Peyer's patch (tissue), 4 donors: ENCODE data around the gene NGFR. TPM values are rescaled to one million over a fixed set of nuclear protein-coding genes. Genes with fewer than 3 reads are reported as not detected.
A peak's percentile ranks its signal among the peaks of the same experiment; 100 is the strongest.

ENCODE experiments used
- DNase-seq, 3 donors: peaks; one replicate each; pipeline ENCODE4 v3.0.0-alpha.2; 2017 to 2019
- H3K27ac ChIP-seq, 4 donors: fragments of 200-600 bp; sonication (generic); one replicate each; pipeline ENCODE4 v1.5.1; 2016 to 2019
- H3K27me3 ChIP-seq, 2 donors: fragments of 200-600 bp; sonication (generic); one replicate each; pipeline ENCODE4 v1.5.1; 2019
- H3K36me3 ChIP-seq, 3 donors: fragments of 200-600 bp; sonication (generic); one replicate each; pipeline ENCODE4 v1.5.1; 2016 to 2019
- H3K4me1 ChIP-seq, 4 donors: fragments of 200-600 bp; sonication (generic); one replicate each; pipeline ENCODE4 v1.5.1; 2016 to 2019
- H3K4me3 ChIP-seq, 4 donors: fragments of 200-600 bp; sonication (generic); 1 replicate in 3 of 4; 2 replicates in 1 of 4; pipeline ENCODE4 v1.5.1; 2016 to 2019; ENCODE audit warnings: mild to moderate bottlenecking in 1 of 4
- H3K9me3 ChIP-seq, 4 donors: fragments of 200-600 bp; sonication (generic); one replicate each; pipeline ENCODE4 v1.5.1; 2016 to 2019; ENCODE audit warnings: mild to moderate bottlenecking in 1 of 4
- POLR2A ChIP-seq, 2 donors: fragments of 450-650 bp; IDR thresholded peaks; one replicate each; pipeline ENCODE4 v1.5.1; 2017; ENCODE audit warnings: antibody characterized with exemption in 2 of 2, mild to moderate bottlenecking in 2 of 2, moderate library complexity in 2 of 2
- total RNA-seq, 4 donors: library from RNA; depleted of rRNA; stranded (reverse); fragments of >200 nt; gene quantifications; one replicate each; pipeline ENCODE4 v1.1.0, GENCODE V29; 2016
- TF ChIP-seq, protein P1 (sequence below), 6 experiments: fragments of 450-650 bp in 4 of 6; fragments of 200-600 bp in 2 of 6; sonication (generic) in 1 of 6; IDR thresholded peaks; one replicate each; pipeline ENCODE4 v1.5.1; 2017 to 2019; ENCODE audit warnings: antibody characterized with exemption in 6 of 6, mild to moderate bottlenecking in 3 of 6, moderate library complexity in 1 of 6

The NGFR gene
- total RNA-seq, 4 donors from 2014 or later = 0.70 to 1.9 (median 1.5) TPM; not detected in 1

DNA sequence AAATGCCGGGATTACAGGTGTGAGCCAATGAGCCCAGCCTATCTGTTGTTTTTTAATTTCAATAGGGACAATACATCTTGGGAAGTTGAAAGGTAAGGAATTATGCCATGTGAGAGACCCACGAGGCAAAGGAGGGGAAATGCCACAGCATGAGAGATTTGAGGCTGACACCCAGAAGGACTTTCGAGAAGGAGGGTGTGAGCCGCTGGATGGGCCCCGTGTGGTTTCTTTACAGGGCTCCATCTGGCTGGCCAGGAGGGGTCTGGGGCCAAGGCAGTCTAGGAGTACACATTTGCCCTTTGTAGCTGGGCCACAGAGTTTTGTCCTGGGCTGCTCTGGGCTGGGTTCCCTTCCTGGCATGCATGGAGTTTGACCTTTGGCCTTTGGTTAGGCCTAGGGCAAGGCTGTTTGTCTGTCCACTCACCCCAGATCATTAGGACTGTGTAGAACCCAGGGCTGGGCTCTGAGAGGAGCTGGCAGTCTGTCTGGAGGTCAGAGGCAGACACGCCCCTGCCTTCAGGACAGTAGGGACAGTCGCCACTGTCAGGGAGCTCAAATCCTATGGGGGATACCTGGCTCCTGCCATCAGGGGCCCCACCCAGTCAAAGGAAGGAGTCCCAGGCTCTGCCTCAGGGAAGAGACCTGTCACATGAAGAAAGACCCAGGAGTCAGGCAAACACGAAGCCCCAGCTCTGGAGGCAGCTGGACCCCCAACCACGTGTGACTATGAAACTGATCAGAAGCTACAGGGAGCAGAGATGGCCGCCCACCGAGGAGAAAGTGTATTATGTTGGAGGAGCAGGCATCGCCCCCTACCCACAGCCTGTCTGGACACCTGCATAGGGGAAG is 56.4 kb downstream of the NGFR start:
- TF ChIP-seq POLR2A (IDR thresholded peaks at IDR 0.05) = no peak
- TF ChIP-seq, protein P1, sequence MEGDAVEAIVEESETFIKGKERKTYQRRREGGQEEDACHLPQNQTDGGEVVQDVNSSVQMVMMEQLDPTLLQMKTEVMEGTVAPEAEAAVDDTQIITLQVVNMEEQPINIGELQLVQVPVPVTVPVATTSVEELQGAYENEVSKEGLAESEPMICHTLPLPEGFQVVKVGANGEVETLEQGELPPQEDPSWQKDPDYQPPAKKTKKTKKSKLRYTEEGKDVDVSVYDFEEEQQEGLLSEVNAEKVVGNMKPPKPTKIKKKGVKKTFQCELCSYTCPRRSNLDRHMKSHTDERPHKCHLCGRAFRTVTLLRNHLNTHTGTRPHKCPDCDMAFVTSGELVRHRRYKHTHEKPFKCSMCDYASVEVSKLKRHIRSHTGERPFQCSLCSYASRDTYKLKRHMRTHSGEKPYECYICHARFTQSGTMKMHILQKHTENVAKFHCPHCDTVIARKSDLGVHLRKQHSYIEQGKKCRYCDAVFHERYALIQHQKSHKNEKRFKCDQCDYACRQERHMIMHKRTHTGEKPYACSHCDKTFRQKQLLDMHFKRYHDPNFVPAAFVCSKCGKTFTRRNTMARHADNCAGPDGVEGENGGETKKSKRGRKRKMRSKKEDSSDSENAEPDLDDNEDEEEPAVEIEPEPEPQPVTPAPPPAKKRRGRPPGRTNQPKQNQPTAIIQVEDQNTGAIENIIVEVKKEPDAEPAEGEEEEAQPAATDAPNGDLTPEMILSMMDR (IDR thresholded peaks at IDR 0.05) = no peak
- no peak for DNase-seq
- peaks cover 0 to 4% (median 0%) of the 10 kb centered on the region in 4 donors for H3K4me1 ChIP-seq
- H3K27ac ChIP-seq = no peak overlapping the region
- no peaks in the 10 kb centered on the region for H3K27me3 ChIP-seq
- no peak overlapping the region for H3K4me3 ChIP-seq
- no peaks in the 10 kb centered on the region for H3K9me3 ChIP-seq
- no peaks in the 10 kb centered on the region for H3K36me3 ChIP-seq

DNA sequence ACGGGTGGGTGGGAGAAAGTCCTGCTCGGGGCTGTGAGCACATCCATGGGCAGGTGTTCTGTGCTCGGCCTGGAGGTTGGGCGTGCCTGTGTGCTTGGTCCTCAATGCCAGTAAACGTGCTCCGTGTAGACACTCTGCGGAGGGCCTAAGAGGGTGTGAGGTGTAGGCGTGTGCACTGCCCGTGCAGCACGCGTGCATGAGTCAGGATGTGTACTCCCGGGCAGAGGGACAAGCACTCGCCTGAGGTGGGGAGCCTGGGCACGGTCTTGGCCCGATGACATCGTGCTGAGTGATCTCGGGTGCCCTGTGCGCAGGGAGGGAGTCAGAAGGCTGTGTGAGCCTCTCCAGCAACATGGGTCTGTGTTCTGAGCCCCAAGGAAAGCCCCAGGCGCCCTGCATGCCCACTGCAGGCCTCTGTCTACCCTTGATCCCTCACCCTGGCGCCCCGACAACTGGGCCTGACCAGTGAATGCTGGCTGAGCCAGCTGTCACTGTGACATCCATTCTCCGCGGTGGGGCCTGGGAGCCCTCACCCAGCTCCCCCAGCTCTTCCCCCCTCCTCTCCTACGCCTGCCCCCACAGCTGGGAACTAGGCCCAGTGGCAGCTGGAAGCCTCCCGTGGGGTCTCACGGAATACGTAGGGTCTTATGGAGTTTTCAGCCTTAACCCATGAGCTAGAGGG is 57.1 kb downstream of the NGFR start:
- Histone ChIP-seq H3K4me1 (peaks cover 0 to 5% (median 0%) of the 10 kb centered on the region in 4 donors), H3K4me3 (no peak overlapping the region), H3K27me3 (no peaks in the 10 kb centered on the region), H3K9me3 (no peaks in the 10 kb centered on the region), H3K36me3 (no peaks in the 10 kb centered on the region), H3K27ac (no peak overlapping the region)
- peak in 1 of 3 donors; percentile 53 for DNase-seq
- TF ChIP-seq POLR2A (IDR thresholded peaks at IDR 0.05) = no peak
- TF ChIP-seq, protein P1 (IDR thresholded peaks at IDR 0.05) = no peak

DNA sequence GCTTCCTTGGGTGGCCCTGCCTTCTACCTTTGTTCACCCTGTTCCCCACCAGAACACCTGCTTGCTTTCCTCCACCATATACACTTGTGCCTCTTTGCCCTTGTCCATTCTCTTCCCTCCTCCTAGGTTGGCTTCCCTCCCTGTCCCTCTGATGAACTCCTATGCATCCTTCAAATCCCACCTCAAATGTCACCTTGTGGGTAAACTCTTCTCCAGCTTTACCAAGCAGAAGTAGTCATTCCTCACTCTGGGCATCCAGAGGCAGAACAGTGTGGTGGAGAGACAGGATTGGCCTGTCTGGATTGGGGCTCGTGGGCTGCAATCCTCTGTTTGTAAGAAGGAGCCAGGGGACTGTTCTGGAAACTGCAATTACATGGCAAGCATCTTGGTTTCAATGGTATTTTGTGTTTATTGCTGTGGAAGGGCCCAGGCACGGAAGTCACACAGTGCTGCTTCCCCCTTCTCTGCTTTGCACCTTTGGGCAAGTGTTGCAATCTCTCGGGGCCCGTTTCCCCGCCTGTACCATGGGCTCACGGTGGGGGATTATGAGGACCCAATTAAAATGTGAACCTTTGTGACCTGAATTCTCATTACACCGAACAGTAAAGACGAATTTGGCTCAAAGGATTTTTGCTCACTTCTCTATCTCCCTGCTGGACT is 58.7 kb downstream of the NGFR start:
- no peak overlapping the region for H3K4me3 ChIP-seq
- TF ChIP-seq, protein P1 (IDR thresholded peaks at IDR 0.05) = no peak
- no peak for TF ChIP-seq POLR2A (IDR thresholded peaks at IDR 0.05)
- peaks cover 0 to 5% (median 0%) of the 10 kb centered on the region in 4 donors for H3K4me1 ChIP-seq
- H3K27ac ChIP-seq = no peak overlapping the region
- no peaks in the 10 kb centered on the region for H3K36me3 ChIP-seq
- H3K9me3 ChIP-seq = no peaks in the 10 kb centered on the region
- no peaks in the 10 kb centered on the region for H3K27me3 ChIP-seq
- no peak for DNase-seq

DNA sequence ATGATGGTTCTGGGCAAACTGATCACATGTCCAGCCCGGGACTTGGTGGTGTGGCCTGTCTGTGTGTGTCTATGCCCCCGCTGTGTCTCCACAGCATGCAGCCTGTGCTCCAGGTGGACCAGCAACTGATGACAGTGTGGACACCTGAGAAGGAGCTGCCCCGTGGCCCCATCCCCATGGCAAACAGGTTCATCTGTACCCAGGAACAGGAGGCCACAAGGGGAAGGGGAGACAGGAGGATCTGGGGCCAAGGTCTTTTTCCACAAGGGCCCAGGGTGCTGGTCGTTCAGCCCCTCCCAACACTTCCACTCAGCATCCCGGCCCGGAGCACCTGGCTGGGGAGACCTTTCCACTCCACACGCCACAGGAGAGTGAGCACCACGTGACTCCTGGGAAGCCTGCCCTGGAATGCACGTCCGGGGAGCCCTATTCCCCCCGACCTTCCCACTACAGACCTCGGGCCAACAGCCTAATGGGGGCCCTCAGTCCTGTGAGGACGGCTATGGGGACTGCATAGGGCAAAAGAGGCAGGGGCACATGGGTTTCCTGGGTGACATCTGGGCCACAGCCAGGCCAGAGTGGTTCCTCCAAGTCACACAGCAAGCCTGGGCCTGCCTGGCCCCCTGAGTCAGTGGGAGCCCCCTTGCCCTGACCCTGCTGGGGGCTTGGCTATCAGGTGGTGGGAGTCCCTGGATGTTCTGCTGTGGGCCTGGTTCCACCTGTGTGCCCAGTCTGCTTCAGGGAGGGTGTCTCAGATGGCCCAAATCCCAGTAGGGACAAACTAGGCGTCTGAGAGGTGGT is 59.8 kb downstream of the NGFR start:
- DNase-seq = no peak
- Histone ChIP-seq H3K27ac (no peak overlapping the region), H3K27me3 (no peaks in the 10 kb centered on the region), H3K36me3 (no peaks in the 10 kb centered on the region), H3K9me3 (no peaks in the 10 kb centered on the region), H3K4me1 (peaks cover 0 to 5% (median 0%) of the 10 kb centered on the region in 4 donors), H3K4me3 (no peak overlapping the region)
- no peak for TF ChIP-seq POLR2A (IDR thresholded peaks at IDR 0.05)
- TF ChIP-seq, protein P1 (IDR thresholded peaks at IDR 0.05) = no peak
